Keratinocyte (primary cell): ENCODE measurements around the gene TANK.

ENCODE experiments used
- CTCF ChIP-seq, 3 experiments: IDR thresholded peaks in 1 of 3; conservative IDR thresholded peaks in 1 of 3; optimal IDR thresholded peaks in 1 of 3; 2 replicates in 2 of 3; 3 replicates in 1 of 3; pipeline versions ENCODE3 to v1.5.1; 2011; ENCODE audit warnings: low read length in 3 of 3, mild to moderate bottlenecking in 3 of 3, moderate library complexity in 2 of 3, control low read depth in 1 of 3, inconsistent platforms in 1 of 3; ENCODE audit not compliant: insufficient read depth in 2 of 3; ENCODE audit errors: extremely low read depth in 1 of 3
- EZH2 ChIP-seq: IDR thresholded peaks from one replicate; pipeline ENCODE4 v1.6.1; 2012; ENCODE audit warnings: inconsistent platforms, mild to moderate bottlenecking, low read length, moderate library complexity

GRCh38 chr2:161190050-161190449 is 29.8 kb downstream of the TANK start:
- TF ChIP-seq CTCF (optimal IDR thresholded peaks at IDR 0.05 in 1 of 3, IDR thresholded peaks at IDR 0.05 in 1 of 3, conservative IDR thresholded peaks at IDR 0.05 in 1 of 3; ENCODE audit: extremely low read depth in 1 of 3, insufficient read depth in 2 of 3, low read length in 3 of 3) (no peak), EZH2 (no peak)
